Glutamatergic neuron (in vitro differentiated cells): ENCODE results near the gene ZNF805. TPM values are rescaled to one million over a fixed set of nuclear protein-coding genes. Genes with fewer than 3 reads are reported as not detected.

Experiments used
- DNase-seq: peaks from one replicate; pipeline ENCODE4 v3.0.0; 2022
- H3K27ac Mint-ChIP-seq: one replicate; pipeline ENCODE4 v1.8.0; 2020; ENCODE audit warnings: mild to moderate bottlenecking, mixed read lengths, inconsistent platforms; ENCODE audit not compliant: unreplicated experiment
- H3K27me3 Mint-ChIP-seq: one replicate; pipeline ENCODE4 v1.8.0; 2020; ENCODE audit warnings: mild to moderate bottlenecking, moderate library complexity, mixed read lengths, inconsistent platforms; ENCODE audit not compliant: unreplicated experiment
- H3K36me3 Mint-ChIP-seq: one replicate; pipeline ENCODE4 v1.8.0; 2020; ENCODE audit warnings: mild to moderate bottlenecking, mixed read lengths, inconsistent platforms; ENCODE audit not compliant: unreplicated experiment
- H3K4me1 Mint-ChIP-seq: one replicate; pipeline ENCODE4 v1.8.0; 2020; ENCODE audit warnings: mild to moderate bottlenecking, low read depth, mixed read lengths, inconsistent platforms; ENCODE audit not compliant: unreplicated experiment
- H3K4me3 Mint-ChIP-seq: one replicate; pipeline ENCODE4 v1.8.0; 2020; ENCODE audit warnings: mild to moderate bottlenecking, mixed read lengths, inconsistent platforms; ENCODE audit not compliant: unreplicated experiment
- H3K9me3 Mint-ChIP-seq: one replicate; pipeline ENCODE4 v1.8.0; 2020; ENCODE audit warnings: mild to moderate bottlenecking, moderate library complexity, mixed read lengths, inconsistent platforms; ENCODE audit not compliant: unreplicated experiment
- CTCF ChIP-seq: fragments of 200-600 bp; sonication (generic); IDR thresholded peaks from one replicate; pipeline ENCODE4 v1.5.0; 2021; ENCODE audit not compliant: partially characterized antibody, unreplicated experiment
- total RNA-seq: library from RNA; stranded (reverse); fragmentation: NEBNext Ultra II Directional; extraction: Animal tissue kit (Norgen Biotek cat#: 25700); gene quantifications from one replicate; pipeline ENCODE4 v1.2.1, GENCODE V29; 2021; ENCODE audit not compliant: unreplicated experiment

Gene ZNF805
- total RNA-seq, 1 donor from 2014 or later: 15.5 TPM

DNA sequence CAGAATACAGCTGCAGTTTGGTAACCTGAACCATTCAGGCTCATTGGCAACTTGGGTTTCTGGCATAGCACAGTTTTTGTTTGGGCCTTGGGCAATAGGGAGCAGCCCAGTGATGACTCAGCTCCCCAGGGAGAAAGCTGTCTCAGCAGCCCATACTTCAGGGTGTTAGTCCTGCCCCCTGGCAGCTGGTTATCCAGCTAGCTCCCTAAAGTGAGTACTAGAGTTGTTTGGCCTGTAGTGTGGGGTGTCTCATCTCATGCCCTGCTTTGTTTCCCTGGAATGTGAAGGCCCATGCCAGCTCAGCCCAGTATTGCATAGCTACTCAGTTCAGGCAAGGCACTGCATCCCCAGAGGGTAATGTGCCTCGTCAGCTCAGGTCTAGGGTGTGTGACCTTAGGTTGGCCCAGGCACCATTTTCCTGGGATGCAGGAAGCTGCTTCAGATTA lies 61.6 kb downstream of the ZNF805 start:
- DNase-seq: no peak
- H3K4me1 Mint-ChIP-seq: no peaks in the 10 kb centered on the region
- no peak overlapping the region for H3K27ac Mint-ChIP-seq
- H3K36me3 Mint-ChIP-seq: peaks cover 4% of the 10 kb centered on the region
- H3K27me3 Mint-ChIP-seq: peaks cover 1% of the 10 kb centered on the region
- TF ChIP-seq CTCF: no peak
- H3K4me3 Mint-ChIP-seq: no peak overlapping the region
- H3K9me3 Mint-ChIP-seq: peaks cover 2% of the 10 kb centered on the region

DNA sequence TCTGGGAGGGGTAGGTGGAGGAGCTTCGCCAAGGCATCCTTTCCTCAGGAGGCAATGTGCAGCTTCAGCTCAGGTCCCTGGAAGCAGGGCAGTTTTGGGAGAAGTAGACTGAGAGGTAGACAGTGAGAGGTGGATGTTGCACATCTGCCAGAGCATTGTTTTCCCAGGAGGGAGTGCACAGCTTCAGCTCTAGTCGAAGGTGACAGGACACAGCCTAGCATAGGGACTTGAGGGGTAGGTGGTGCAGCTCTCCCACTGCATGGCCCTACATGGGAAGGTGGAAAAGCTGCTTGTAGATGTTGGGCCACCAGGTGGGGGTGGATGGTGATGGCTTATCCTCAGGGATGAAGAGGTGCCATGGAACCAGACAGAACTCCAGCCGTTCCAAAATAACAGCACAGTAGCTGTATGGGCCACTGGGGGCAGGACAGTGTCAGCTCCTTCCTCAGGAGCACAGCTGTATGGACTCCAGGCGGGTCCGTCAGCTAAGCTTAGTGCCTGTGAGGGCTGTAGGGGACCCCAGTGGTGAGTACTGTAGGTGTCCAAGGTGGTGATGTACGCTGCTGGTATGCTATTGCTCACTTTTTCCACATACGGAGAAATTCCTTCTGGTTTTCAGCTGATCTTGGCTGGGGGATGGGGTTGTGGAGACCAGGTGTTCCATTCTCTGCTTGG lies 62.4 kb downstream of the ZNF805 start:
- H3K27ac Mint-ChIP-seq: no peak overlapping the region
- H3K4me1 Mint-ChIP-seq: no peaks in the 10 kb centered on the region
- TF ChIP-seq CTCF: no peak
- peaks cover 2% of the 10 kb centered on the region for H3K9me3 Mint-ChIP-seq
- no peak overlapping the region for H3K4me3 Mint-ChIP-seq
- peaks cover 4% of the 10 kb centered on the region for H3K36me3 Mint-ChIP-seq
- no peak for DNase-seq
- H3K27me3 Mint-ChIP-seq: no peaks in the 10 kb centered on the region

Other genes with a start within 250 kb of the ZNF805 start
- not detected for gene USP29, start 120.6 kb upstream of the ZNF805 start, total RNA-seq
- not detected for gene ZIM3, start 95.4 kb upstream of the ZNF805 start, total RNA-seq
- gene DUXA, start 73.1 kb upstream of the ZNF805 start, total RNA-seq: not detected
- gene ZNF264, start 49.1 kb upstream of the ZNF805 start, total RNA-seq: 37.8 TPM
- gene AURKC, start 9.6 kb upstream of the ZNF805 start, total RNA-seq: 2.8 TPM
- gene ZNF460, start 39.9 kb downstream of the ZNF805 start, total RNA-seq: 62.1 TPM
- 16.7 TPM for gene ZNF543, start 79.8 kb downstream of the ZNF805 start, total RNA-seq
- 15.8 TPM for gene ZNF304, start 110.6 kb downstream of the ZNF805 start, total RNA-seq
- 15.7 TPM for gene TRAPPC2B, start 122.9 kb downstream of the ZNF805 start, total RNA-seq
- 9.5 TPM for gene ZNF547, start 122.9 kb downstream of the ZNF805 start, total RNA-seq
- gene ZNF548, start 149.2 kb downstream of the ZNF805 start, total RNA-seq: 35.4 TPM
- 21.5 TPM for gene ZNF17, start 170.5 kb downstream of the ZNF805 start, total RNA-seq
- gene ZNF749, start 194.7 kb downstream of the ZNF805 start, total RNA-seq: 23.3 TPM
- gene VN1R1, start 216.5 kb downstream of the ZNF805 start, total RNA-seq: 2.5 TPM
- gene ZNF772, start 236.9 kb downstream of the ZNF805 start, total RNA-seq: 33.2 TPM
- 17.7 TPM for gene ZNF419, start 247.1 kb downstream of the ZNF805 start, total RNA-seq